Neural progenitor cell (in vitro differentiated cells): Measurements from ENCODE around the gene SAMD8. TPM values are rescaled to one million over a fixed set of nuclear protein-coding genes. Genes with fewer than 3 reads are reported as not detected.
"Not testable (repeated sequence)": the region's sequence is repeated elsewhere in the genome, so short reads cannot be mapped to it uniquely, and the experiment has no call there.

Experiments
- DNase-seq: peaks from one replicate; pipeline ENCODE4 v3.0.0-alpha.2; 2016; ENCODE audit warnings: low spot score
- H2AFZ ChIP-seq: fragments of 200-600 bp; sonication (generic); replicated peaks from 2 replicates; pipeline ENCODE4 v1.6.1; 2016; ENCODE audit warnings: antibody characterized with exemption
- H3F3A ChIP-seq: fragments of 200-600 bp; sonication (generic); 2 replicates; pipeline ENCODE4 v1.6.1; 2016; ENCODE audit warnings: antibody characterized with exemption, low read depth
- H3K27ac ChIP-seq: fragments of 200-600 bp; sonication (generic); 2 replicates; pipeline ENCODE4 v1.5.1; 2016; ENCODE audit warnings: mild to moderate bottlenecking
- H3K27me3 ChIP-seq: fragments of 200-600 bp; sonication (generic); 2 replicates; pipeline ENCODE4 v1.6.1; 2016; ENCODE audit warnings: mild to moderate bottlenecking, moderate library complexity
- H3K36me3 ChIP-seq: fragments of 200-600 bp; sonication (generic); 2 replicates; pipeline ENCODE4 v1.5.1; 2016
- H3K4me1 ChIP-seq: fragments of 200-600 bp; sonication (generic); 2 replicates; pipeline ENCODE4 v1.6.1; 2016; ENCODE audit warnings: mixed run types
- H3K4me2 ChIP-seq: fragments of 200-600 bp; sonication (generic); 2 replicates; pipeline ENCODE4 v1.6.1; 2016
- H3K4me3 ChIP-seq: fragments of 200-600 bp; sonication (generic); 2 replicates; pipeline ENCODE4 v1.5.1; 2016
- H3K79me2 ChIP-seq: fragments of 200-600 bp; sonication (generic); 2 replicates; pipeline ENCODE4 v1.6.1; 2016; ENCODE audit warnings: low read depth
- H3K9ac ChIP-seq: fragments of 200-600 bp; sonication (generic); 2 replicates; pipeline ENCODE4 v1.6.1; 2016
- H3K9me3 ChIP-seq: fragments of 200-600 bp; sonication (generic); 2 replicates; pipeline ENCODE4 v1.5.1; 2016; ENCODE audit warnings: low read depth
- H4K20me1 ChIP-seq: fragments of 200-600 bp; sonication (generic); 2 replicates; pipeline ENCODE4 v1.6.1; 2016; ENCODE audit warnings: low read depth
- H3K27ac Mint-ChIP-seq: 3 replicates; pipeline ENCODE4 v1.8.0; 2021; ENCODE audit warnings: mixed read lengths
- H3K27me3 Mint-ChIP-seq: 2 replicates; pipeline ENCODE4 v1.8.0; 2022; ENCODE audit warnings: low read depth, mild to moderate bottlenecking, inconsistent platforms, moderate library complexity, mixed read lengths; ENCODE audit not compliant: insufficient read depth
- H3K36me3 Mint-ChIP-seq: 3 replicates; pipeline ENCODE4 v1.8.0; 2021; ENCODE audit warnings: mixed read lengths
- H3K4me1 Mint-ChIP-seq: 3 replicates; pipeline ENCODE4 v1.8.0; 2021; ENCODE audit warnings: mixed read lengths
- H3K4me3 Mint-ChIP-seq: 3 replicates; pipeline ENCODE4 v1.8.0; 2021; ENCODE audit warnings: mild to moderate bottlenecking, moderate library complexity, mixed read lengths
- H3K9me3 Mint-ChIP-seq: 3 replicates; pipeline ENCODE4 v1.8.0; 2020; ENCODE audit warnings: mixed read lengths
- EZH2 ChIP-seq: fragments of 200-600 bp; sonication (generic); IDR thresholded peaks from 2 replicates; pipeline ENCODE4 v1.6.1; 2017; ENCODE audit warnings: antibody characterized with exemption, mild to moderate bottlenecking, moderate library complexity
- EZH2phosphoT487 ChIP-seq: fragments of 200-600 bp; sonication (generic); IDR thresholded peaks from 2 replicates; pipeline ENCODE4 v1.6.1; 2017; ENCODE audit warnings: antibody characterized with exemption
- total RNA-seq: library from RNA; depleted of rRNA; stranded (reverse); fragments of >200 nt; gene quantifications from 2 replicates; pipeline ENCODE4 v1.2.3, GENCODE V29; 2015; ENCODE audit warnings: low replicate concordance
- TF ChIP-seq, protein P1 (sequence below): fragments of 200-600 bp; sonication (generic); IDR thresholded peaks from 2 replicates; pipeline ENCODE4 v1.5.1; 2017; ENCODE audit warnings: antibody characterized with exemption, mild to moderate bottlenecking

The SAMD8 gene
- total RNA-seq, 1 donor from 2014 or later, result 39.5 TPM

DNA sequence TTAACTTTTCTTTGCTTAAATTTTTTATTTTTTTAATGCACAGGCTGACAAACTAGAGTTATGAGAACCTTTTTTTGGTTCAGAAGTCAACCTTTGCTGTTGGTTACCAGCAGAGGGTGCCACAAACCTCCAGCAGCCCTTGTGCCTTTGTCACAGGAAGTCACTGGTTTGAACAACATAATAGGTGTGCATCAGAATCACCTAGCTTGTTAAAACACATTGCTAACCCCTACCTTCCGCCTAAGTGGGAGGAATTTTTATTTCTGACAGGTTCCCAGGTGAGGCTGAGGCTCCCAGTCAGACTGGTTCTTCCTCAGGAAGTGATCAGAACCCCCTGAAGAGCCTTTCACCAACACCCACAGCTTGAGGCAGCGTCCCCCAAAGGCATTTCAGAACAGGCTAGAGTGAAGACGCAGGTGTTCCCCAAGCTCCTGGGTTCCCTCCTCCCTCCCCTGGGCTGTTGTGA, 76.5 kb downstream of the SAMD8 start:
- Histone ChIP-seq H2AFZ (peak overlapping the region; percentile 32), H4K20me1 (no peaks in the 10 kb centered on the region), H3K79me2 (no peaks in the 10 kb centered on the region), H3K27ac (no peak overlapping the region), H3K4me3 (no peak overlapping the region), H3K36me3 (no peaks in the 10 kb centered on the region), H3K4me2 (no peak overlapping the region), H3K9me3 (no peaks in the 10 kb centered on the region), H3F3A (no peaks in the 10 kb centered on the region), H3K4me1 (no peaks in the 10 kb centered on the region), H3K27me3 (no peaks in the 10 kb centered on the region), H3K9ac (no peak overlapping the region)
- H3K27ac Mint-ChIP-seq, result no peak overlapping the region
- TF ChIP-seq, protein P1, sequence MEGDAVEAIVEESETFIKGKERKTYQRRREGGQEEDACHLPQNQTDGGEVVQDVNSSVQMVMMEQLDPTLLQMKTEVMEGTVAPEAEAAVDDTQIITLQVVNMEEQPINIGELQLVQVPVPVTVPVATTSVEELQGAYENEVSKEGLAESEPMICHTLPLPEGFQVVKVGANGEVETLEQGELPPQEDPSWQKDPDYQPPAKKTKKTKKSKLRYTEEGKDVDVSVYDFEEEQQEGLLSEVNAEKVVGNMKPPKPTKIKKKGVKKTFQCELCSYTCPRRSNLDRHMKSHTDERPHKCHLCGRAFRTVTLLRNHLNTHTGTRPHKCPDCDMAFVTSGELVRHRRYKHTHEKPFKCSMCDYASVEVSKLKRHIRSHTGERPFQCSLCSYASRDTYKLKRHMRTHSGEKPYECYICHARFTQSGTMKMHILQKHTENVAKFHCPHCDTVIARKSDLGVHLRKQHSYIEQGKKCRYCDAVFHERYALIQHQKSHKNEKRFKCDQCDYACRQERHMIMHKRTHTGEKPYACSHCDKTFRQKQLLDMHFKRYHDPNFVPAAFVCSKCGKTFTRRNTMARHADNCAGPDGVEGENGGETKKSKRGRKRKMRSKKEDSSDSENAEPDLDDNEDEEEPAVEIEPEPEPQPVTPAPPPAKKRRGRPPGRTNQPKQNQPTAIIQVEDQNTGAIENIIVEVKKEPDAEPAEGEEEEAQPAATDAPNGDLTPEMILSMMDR, result peak; percentile 77
- no peak for TF ChIP-seq EZH2phosphoT487
- peaks cover 4% of the 10 kb centered on the region for H3K27me3 Mint-ChIP-seq
- no peaks in the 10 kb centered on the region for H3K4me1 Mint-ChIP-seq
- no peak overlapping the region for H3K4me3 Mint-ChIP-seq
- peaks cover 3% of the 10 kb centered on the region for H3K36me3 Mint-ChIP-seq
- H3K9me3 Mint-ChIP-seq, result no peaks in the 10 kb centered on the region
- DNase-seq, result peak; percentile 63

DNA sequence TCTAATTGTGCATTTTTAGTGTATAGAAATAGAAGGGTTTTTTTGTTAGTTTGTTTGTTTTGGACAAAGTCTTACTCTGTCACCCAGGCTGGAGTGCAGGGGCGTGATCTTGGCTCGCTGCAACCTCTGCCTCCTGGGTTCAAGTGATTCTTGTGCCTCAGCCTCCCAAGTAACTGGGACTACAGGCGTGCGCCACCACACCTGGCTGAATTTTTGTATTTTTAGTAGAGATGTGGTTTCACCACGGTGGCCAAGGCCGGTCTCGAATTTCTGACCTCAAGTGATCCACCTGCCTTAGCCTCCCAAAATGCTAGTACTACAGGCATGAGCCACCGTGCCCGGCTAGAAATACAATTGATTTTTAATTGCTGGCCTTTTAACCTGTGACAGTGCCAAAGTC, 77.1 kb downstream of the SAMD8 start:
- H3K4me1 ChIP-seq, H3K27ac Mint-ChIP-seq, H3K27me3 Mint-ChIP-seq, H2AFZ ChIP-seq, H3K4me1 Mint-ChIP-seq, H3K4me3 ChIP-seq, H3K79me2 ChIP-seq, H3K4me2 ChIP-seq, H4K20me1 ChIP-seq, H3K9me3 Mint-ChIP-seq, H3K4me3 Mint-ChIP-seq, H3K36me3 Mint-ChIP-seq, H3K27ac ChIP-seq, H3K36me3 ChIP-seq, H3F3A ChIP-seq, H3K9ac ChIP-seq, DNase-seq, H3K27me3 ChIP-seq, H3K9me3 ChIP-seq: not testable (repeated sequence)

DNA sequence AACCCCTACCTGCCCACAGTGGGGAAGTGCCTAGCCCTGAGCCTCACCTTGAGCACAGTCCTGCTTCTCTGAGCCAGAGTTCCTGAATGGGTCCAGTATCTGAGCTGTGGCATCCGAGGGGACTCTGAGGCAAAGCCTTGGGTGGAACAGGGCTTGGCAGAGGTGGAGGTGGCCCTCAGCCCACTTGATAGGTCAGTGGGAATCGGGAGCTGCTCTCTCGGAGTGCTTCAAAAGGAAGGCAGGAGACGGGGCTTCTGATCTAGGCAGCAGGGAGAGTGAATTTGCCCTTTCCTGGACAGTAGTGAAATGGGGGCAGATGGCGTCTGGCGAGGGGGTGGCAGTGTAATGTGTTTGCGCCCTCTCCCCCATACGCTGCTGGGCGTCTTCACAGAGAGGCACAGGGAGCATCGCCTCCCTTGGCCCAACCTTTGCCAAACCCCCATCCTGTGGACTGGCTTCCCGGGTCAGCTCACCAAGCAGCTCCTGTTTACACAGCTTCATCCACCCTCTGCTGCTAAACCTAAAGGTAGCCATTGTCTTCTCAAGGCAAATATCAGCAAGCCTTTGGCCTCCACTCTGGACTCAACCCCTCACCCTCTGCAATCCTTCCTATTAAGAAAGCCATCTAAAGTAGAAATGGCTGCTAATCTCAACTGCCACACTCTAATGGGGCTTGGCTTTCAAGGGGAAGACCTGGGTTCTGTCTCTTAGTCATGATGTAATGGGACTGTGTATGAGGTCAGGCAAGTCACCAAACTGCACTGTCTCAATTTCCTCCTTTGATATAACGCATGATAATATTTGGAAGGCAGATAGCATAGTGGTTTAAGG, 78.0 kb downstream of the SAMD8 start:
- Histone ChIP-seq H2AFZ (no peak overlapping the region), H3K4me3 (no peak overlapping the region), H3K36me3 (no peaks in the 10 kb centered on the region), H3K27me3 (no peaks in the 10 kb centered on the region), H3F3A (no peaks in the 10 kb centered on the region), H3K9ac (no peak overlapping the region), H3K4me2 (no peak overlapping the region), H3K4me1 (no peaks in the 10 kb centered on the region), H3K9me3 (no peaks in the 10 kb centered on the region), H3K27ac (no peak overlapping the region), H4K20me1 (no peaks in the 10 kb centered on the region), H3K79me2 (no peaks in the 10 kb centered on the region)
- TF ChIP-seq EZH2 (no peak), EZH2phosphoT487 (no peak)
- TF ChIP-seq, protein P1, result no peak
- Mint-ChIP-seq H3K36me3 (no peaks in the 10 kb centered on the region), H3K27ac (no peak overlapping the region), H3K4me1 (no peaks in the 10 kb centered on the region), H3K9me3 (no peaks in the 10 kb centered on the region), H3K4me3 (no peak overlapping the region), H3K27me3 (peaks cover 4% of the 10 kb centered on the region)
- DNase-seq, result no peak

DNA sequence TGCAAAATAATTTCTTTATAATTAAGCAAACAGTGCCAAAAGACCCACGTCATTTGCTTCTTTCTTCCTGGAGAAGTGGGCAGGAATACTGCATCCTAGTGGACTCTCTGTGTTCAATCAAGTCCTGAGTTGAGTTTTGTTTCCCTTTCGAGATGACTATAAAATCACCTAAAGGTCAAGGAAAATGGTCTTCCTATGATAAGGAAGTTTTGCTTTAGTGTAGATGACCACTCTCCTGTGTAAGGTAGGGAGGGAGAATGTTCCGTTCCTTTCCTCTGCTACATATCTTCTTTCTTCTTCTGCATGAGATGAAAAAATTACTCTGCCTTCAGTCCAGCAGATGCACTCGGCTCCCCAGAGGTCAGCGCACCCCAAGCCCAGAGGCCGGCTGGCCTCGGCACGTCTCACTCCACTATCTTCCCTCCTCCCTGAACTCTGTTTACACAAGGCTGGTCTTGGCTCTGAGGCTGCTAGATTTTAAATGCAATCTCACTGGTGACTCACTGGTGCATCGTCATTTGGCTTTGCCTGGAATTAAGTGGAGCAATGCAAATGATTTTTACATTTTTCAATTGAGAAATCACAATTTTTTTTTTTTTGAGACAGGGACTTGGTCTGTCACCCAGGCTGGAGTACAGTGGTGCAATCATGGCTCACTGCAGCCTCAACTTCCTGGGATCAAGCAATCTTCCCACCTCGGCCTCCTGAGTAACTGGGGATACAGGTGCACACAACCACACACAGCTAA, 80.5 kb downstream of the SAMD8 start:
- no peaks in the 10 kb centered on the region for H3K36me3 Mint-ChIP-seq
- Histone ChIP-seq H3K4me2 (no peak overlapping the region), H3K9ac (no peak overlapping the region), H3K79me2 (no peaks in the 10 kb centered on the region), H4K20me1 (no peaks in the 10 kb centered on the region), H3K36me3 (no peaks in the 10 kb centered on the region), H2AFZ (no peak overlapping the region), H3K9me3 (no peaks in the 10 kb centered on the region), H3K27ac (no peak overlapping the region), H3K4me3 (no peak overlapping the region), H3K27me3 (no peaks in the 10 kb centered on the region), H3K4me1 (no peaks in the 10 kb centered on the region), H3F3A (no peaks in the 10 kb centered on the region)
- no peaks in the 10 kb centered on the region for H3K9me3 Mint-ChIP-seq
- no peak overlapping the region for H3K27ac Mint-ChIP-seq
- H3K4me1 Mint-ChIP-seq, result no peaks in the 10 kb centered on the region
- H3K27me3 Mint-ChIP-seq, result peaks cover 8% of the 10 kb centered on the region
- DNase-seq, result no peak
- H3K4me3 Mint-ChIP-seq, result no peak overlapping the region
- TF ChIP-seq EZH2phosphoT487 (no peak), EZH2 (no peak)
- TF ChIP-seq, protein P1, result no peak

DNA sequence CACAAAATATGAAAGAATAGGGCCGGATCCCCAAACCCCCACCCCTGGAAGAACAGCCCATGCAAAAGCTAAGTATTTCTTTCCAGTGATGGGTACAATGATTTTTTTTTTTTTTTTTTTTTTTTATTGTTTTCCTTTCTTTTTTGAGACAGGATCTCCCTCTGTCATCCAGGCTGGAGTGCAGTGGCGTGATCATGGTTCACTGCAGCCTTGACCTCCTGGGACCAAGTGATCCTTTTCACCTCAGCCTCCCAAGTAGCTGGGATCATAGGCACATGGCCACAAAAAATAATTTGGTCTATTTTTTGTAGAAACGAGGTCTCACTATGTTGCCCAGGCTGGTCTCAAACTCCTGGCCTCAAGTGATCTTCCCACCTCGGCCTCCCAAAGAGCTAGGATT, 83.2 kb downstream of the SAMD8 start:
- H3K4me3 ChIP-seq, H3K4me2 ChIP-seq, H2AFZ ChIP-seq, H3K27me3 Mint-ChIP-seq, H3K4me3 Mint-ChIP-seq, DNase-seq, H3K36me3 ChIP-seq, H3F3A ChIP-seq, H3K27ac Mint-ChIP-seq, H3K27me3 ChIP-seq, H3K9me3 Mint-ChIP-seq, H3K79me2 ChIP-seq, H3K9me3 ChIP-seq, H3K4me1 Mint-ChIP-seq, H3K36me3 Mint-ChIP-seq, H3K4me1 ChIP-seq, H3K27ac ChIP-seq, H4K20me1 ChIP-seq, H3K9ac ChIP-seq: not testable (repeated sequence)
